ELR (cell line): ENCODE measurements around the gene TOX3.

Experiments used
- DNase-seq: peaks from one replicate; pipeline ENCODE4 v3.0.0-alpha.2; 2015; ENCODE audit warnings: low read depth

TOX3 gene

DNA sequence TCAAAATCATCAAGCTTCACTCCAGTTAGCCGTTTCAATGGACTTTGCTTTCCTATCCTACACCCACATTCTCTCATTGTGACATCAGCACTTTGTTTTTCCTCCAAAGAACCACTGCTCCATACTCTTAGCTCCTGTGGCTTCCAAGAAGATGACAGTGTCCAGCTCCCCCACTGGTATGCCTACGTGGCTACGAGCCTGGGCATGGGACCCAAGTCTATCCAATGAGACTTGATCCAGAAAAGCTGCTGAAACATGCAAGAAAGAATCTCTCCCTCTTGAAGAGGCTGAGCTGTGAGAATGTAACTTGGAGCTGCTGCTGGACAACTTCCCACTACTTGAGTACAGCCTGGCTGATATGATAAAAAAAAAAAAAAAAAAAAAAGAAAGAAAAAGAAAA is 9.4 kb downstream of the TOX3 start:
- DNase-seq, result no peak

DNA sequence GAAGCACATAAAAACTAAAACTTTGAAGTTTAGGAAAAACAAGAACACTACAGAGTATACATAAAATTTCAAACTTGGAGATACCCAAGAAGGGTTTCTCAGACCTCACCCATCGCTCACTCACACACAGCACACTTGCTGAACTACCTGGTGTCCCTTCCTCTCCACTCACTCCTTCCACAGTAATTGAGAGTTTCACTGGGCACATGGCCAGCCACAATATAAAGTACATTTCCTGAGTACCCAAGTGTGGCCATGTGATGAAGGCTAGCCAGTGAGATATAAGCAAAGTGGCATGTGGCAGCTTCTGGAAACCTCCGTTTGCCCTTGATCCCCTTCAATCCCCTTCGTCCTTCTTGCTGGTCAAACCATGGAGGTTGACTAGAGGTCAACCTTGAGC is 11.9 kb downstream of the TOX3 start:
- no peak for DNase-seq

DNA sequence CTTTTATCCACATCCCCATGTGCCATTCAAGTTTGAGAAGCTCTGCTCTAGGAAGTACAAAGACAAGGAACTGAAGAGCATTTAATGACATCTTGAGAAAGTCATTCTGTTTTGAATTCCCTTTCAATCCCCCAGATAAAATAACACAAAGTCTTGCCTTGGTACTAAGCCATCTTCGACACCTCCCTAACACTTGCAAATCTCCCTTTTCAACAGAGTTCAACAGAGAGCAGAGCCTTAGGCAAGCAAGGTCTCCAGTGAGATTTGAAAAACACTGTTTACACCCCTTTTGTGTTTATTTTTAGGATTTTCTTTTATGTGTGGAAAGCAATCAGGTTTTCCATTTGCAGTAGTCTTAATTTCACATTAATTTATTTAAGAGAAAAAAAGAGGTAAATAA is 13.6 kb downstream of the TOX3 start:
- no peak for DNase-seq

DNA sequence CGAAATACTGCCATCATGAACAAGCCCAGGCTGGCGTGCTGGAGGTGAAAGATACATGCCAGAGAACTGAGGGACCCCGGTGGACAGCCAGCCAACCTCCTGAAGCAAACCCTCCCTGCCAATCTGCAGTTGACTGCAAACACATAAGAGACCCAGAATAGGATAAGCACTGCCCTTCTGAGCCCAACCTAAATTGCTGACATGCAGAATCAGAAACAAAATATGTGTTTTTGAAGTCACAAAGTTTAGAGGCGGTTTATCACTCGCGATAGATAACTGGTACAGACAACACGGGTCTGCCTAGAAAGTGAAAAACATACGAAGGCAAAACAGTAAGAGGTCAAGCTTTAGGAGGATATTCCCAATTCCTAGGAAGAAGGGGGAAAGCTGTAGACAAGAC is 14.6 kb downstream of the TOX3 start:
- no peak for DNase-seq

DNA sequence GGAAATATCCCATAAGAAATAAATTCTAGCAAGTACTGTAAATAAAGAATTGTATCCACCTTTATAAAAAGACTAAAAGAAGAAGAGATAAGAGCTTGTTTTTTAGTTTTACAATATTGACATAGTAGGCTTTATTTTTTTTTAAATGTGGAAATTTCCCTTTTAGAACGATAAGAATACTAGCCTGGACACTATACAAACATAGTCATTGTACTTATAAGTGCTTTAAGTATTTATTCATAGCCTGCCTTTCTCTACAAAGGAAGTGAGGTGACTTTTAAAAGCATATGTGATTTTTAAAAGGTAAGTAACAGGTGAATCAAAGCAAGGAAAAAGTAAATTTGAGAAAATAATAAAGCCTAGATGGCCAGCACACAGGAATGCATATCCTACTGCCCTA is 17.7 kb downstream of the TOX3 start:
- DNase-seq, result no peak

DNA sequence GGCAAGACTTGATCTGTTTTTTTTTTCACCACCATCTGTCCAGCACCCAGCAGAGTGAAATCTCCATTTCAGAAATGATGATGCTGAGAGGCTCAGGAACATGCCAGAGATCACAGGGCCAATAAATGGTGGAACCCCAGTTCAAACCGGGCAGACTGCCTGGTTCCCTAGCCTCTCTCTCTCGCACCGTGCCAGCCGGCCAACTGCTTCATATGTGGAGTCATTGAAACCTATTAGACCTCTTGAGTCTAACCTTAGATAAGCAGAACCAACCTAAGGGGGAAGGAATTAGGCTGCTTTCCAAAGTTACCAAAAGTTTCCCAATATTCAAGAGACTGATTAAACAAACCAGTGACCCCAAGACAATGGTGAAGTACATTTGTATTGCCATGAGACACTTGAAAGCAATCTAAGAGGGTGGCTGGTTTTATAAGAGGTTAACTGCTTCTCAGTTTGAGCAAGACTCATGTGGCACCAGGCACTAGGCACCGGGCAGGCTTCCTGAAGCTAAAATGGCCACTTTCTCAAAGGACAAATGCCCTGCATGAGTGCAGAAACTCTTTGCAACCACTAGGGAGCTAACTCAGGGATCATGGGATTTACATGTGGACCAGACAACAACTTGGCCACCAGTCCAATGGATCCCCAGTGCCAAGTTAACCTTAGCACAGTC is 18.4 kb downstream of the TOX3 start:
- no peak for DNase-seq

DNA sequence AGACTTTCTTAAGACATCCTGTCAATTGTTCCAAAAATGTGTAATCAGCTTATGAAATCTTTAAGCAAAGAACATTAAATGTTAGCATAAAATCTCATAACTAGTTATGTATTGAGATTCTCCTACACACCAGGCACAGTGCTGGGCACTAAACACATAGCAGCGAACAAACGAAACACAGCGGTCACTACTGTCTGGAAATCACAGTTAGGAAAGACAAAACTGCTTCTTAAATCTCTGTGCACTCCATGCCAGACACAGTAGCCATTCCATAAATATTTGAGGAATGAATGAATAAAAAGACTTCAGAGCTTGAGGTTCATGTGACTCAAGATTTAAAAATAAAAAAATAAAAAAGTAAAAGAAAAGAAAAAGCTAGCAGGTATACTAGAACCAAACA is 20.1 kb downstream of the TOX3 start:
- DNase-seq, result no peak

DNA sequence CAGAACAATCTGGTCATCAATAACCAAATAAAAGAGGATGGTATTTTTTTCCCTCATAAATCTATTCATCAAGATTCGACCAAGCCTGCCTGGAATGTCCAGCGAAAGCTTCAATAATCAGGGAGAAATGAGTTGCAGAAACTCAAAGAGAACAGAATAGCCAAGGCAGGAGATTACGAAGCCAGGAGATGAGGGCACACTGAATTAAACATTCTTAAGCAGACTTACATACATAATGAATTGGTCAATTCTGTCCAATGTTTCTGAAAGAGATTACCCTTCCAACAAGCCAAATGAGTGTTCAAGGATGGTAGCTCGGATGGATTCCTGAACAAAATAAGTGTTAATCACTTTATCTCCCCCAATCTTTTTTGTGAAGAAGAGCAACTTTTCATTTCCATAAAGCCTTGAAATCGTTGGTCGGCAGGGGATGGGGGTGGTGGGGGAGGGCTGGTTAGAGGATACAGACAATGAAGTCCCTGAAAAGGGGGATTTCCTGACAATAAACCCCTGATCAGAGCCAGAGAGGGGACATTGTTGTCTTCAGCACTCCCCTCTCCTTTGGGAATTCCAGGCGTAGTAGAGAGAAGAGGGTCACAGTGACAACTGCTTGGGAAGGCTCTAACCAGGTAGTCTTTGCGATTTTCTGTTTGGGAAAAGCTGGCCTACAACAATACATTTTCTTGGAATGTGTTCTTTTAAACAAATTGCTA is 20.7 kb downstream of the TOX3 start:
- DNase-seq, result no peak

DNA sequence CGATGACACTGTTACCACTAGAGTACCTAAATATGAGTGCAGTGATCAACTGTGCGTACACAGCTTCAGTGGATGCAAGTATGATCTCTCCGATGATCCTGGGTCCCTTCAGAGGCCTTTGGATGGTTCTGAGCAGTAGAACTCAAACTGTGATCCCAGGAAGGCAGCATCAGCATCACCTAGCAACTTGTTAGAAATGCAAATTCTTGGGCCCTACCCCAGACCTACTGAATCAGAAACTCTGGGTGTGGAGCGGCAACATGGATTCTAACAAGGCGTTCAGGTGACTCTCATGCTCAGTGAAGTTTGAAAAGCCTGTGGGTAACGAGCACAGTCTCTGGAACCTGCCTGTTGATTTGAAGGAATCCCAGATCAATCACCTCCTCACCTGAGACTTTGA is 25.4 kb downstream of the TOX3 start:
- DNase-seq, result no peak

DNA sequence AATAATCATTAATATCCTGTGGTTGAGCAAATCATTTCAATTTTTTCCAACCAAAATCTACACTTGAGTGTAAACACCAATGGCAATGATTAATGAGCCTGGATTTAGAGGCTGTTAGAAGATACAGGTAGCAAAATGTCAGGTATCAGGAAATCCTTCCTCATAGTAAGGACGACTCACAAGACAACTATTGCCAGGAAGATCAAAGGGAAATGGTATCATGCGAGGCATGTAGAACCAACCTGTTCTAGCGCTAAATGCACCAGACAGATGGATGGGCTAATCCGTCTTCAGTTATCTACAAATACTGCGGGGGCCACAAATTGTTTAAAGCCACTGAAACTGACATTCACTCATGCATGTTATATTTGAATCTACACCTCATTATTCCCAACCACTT is 28.1 kb downstream of the TOX3 start:
- no peak for DNase-seq

DNA sequence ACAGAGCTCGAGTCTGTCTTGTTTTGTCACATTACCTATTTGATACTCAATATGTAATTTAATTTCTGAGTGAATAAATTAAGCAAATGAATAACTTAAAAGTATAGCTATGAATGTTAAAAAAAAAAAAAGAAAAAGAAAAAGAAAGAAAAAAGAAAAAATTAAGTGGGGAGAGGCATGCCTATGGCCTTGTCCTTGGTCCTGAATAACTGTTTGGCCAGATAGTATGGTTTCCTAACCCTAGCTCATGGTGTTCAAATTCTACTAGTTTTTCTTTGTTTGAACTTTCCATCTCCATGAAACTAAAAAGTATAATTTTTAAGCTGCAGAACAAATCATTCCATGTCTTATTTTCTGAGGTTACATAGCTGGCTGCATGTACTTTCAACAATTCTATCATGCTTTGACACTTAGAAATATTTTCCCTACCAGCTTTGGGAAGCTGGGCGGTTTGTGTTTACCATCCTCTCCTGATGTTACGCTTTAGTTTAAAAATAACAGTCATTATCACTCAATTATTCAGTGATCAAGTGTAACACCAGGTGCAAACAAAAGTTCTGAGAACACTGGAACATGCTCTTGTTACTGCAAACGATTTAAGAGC is 31.8 kb downstream of the TOX3 start:
- no peak for DNase-seq

DNA sequence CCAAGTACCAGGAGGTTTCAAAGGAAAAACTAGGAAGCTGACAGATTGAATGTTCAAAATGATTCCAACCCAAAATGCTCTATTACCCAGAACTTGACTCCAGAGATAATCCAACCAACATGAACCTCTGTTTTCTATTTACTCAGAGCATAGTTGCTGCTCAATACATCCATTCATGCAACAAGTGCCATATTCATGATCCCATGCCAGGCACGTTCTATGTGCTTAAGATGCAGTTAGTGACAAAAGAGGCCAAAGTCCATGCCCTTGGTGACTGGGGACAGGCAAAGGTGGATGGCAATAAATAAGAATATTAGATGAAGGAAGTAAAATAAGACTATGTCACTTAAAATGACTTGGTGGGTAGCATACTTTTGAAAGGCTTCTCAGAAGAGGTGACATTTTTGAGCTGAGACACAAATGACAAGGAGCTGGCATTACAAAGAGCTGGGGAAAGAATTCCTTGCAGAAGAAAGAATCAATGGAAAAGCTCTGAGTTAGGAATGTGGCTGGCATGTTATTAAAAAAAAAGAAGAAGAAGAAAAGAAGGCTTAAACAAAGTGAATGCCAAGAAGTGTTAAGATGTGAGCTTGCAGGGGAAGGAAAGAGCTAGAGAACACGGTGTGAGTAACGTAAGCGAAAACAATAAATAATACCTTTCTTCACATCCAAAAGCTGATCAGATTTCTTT is 34.5 kb downstream of the TOX3 start:
- DNase-seq, result no peak

DNA sequence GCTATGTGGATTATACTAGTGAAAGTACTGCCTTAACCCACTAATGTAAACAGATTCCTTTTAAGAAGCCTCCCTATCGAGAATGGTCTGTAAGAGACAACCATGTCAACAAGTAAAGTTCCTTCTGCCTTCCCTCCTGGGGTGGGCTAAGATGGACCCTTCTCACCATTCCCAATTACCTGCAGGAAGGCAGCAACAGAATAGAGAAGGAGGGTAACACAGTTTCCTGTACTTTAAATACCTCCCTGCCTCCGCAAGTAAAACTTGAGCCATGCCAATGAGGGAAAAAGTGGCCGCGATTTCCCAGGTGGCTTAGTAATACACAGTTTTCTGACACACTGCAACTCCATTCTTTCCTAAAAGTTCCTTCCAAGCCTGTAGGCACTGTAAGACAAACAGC is 45.2 kb downstream of the TOX3 start:
- DNase-seq, result no peak

DNA sequence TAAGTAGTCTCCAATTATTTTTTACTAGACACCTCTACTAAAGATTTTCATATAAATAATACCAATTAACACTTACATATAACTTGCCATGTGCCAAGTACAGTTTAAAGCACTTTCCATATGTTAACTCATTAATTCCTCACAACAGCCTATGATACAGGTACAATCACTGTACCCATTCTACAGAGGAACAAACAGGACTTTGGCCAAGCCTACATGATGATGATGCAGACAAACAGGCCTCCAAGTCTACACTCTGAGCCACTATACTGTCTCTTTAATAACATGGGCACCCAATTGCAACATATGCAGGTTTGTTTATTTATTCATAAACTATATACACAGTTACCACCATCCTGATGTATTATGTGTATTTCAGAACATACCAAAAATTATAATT is 46.0 kb downstream of the TOX3 start:
- no peak for DNase-seq

DNA sequence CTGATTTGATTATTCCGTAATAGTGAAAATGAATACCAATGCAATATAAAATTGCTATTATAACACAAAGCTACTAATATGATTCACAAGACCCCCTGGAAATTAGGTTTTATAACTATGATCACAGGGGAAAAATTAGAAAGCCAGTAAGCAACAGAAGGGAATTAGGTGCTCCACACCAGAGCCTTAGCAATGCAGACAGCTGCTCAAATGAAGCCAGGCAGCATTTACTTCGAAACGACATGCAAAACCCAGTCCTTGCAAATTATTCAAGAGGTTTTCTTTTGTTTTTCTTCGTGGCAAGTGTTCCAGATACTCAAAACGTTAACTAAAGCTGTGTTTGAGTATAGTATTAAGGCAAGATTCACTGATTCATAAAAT is 47.9 kb downstream of the TOX3 start:
- no peak for DNase-seq

DNA sequence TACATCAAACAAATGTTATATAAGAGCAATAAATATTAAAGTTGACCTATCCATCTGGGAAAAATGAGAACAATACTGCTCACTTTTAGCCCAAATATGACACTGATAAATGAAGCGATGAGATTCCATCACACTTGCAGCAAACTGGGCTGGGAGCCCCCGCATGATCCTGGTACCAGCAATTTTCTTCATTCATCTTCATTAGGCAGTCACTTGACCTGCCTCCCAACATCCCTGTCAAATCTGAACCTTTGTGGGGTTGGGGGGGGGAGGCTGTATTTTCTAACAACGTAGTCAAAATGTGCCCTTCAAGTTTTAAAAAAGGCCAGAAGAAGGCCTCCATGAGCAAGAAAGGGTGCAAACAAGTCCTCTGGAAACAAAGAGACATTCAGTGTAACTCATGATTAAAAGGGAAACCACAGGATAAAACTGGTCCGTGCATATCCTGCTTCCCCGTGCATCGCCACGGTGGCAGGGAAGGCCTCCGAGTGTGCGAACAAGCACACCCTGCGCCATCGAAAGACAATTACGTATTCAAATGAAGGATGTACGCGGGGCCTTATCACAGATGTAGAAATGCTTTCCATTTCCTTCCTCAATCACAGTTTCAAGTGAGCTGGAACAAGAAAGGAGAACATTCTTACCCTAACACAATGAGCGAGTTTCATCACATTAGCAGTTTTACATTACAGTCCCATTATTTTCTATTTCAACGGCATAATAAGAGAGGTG is 48.4 kb downstream of the TOX3 start:
- no peak for DNase-seq

DNA sequence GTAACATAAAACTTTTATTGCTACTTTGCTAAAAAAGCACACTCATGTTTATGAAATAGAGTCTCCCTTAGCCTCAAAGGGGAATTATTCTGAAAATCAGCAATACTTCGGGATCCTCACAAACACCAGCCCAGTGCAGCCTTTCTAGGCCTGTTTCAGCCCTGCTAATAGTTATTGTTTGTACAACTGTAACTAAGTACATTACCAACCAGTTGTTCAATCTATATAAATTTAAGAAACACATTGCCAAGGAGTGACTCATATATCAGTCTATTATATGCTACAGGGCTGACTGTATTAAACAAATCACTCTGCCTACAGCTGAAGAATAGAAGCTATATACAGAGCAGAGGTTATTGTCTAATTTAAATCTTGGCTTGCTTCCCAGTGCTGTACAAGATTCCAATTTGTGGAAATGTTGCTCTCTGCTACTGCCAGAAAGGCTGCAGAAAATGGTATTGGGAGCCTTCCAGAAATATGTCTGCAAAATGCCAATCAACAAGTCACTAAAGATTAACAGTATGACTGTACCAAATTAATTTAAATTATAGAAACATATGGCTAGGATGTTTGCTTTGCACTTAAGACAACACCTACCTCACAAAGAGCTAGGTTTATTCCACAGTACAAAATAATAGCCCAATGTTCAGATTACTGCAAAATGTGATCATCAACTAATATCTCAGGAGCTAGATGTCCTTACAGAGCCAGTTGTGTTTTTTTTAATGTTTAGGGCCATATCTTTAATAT is 49.7 kb downstream of the TOX3 start:
- peak; percentile 0 for DNase-seq

DNA sequence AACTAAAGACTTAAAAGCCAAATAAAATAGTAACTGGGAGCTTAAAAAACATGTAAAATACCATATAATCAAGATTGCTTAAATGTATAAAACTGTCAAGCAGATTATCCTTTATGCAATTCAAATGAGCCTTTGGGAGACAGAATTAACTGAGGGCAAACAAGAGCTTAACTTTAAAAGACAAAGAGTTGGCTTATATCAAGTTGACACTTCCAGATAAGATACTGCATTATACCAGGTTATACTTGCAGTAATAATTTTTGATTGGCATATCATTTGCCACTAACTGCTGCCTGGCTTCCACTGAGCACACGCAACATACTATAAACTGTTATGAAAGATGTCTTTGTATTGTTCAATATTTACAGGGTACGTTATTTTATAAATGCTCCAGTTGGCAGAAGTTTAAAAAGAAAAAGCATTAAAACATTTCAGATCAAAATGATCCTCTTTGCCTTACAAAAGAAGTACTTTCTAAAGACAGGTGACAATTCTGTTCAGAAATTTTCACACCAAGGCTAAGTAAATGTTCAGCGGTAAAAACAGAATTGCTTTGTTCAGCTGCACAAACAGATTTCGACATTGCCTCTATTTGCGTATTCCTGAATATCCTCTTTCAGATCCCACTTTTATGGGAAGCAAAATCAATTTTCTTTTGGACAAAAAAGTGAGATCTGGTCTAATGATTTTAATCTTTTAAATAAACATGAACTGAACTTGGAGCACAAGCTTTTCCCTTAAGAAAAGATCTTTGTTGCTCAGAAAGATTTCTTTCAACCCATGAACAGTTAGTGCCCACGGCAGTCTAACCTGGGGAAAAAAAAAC is 50.7 kb downstream of the TOX3 start:
- DNase-seq, result no peak

DNA sequence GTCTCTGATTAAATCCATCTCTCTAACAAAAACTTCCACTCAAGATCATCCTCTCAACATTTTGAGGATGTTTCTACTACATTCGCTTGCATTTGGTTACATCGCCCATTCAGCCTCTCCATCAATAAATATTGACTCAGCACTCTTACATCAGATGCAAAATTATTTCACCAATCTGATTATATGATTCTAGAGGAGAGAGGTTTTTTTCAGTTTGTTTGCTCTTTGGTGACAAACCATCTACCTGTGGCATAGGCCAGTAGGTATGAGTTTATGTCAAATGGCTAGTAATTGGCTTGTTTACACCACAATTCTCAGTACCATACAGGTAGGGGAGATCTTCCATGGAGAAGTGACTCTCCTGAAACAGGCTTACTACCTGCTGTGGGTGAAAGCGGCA is 52.3 kb downstream of the TOX3 start:
- DNase-seq, result no peak

DNA sequence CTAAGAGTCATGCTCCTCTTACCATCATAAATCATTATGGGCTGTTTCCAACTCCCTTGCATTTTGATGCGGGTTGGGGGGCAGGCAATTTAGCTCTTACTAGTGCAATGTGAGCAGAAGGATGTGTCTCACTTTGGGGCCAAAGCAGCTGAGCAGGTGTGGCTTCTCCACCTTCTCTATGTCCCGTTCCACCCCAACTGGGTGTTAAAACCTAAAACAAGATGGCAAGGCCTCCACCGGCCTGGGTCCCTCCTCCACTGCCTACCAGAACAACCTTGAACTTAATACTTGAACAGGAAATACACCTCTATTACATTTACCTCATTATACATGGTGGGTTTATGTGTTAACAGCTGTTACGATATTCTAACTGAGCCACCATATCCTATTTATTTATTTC is 52.8 kb downstream of the TOX3 start:
- DNase-seq, result no peak
